Loucy (cell line): ENCODE measurements around the gene MVD.

ENCODE experiments used
- CTCF ChIP-seq: fragments of 200-600 bp; sonication (generic); conservative IDR thresholded peaks from 2 replicates; pipeline ENCODE4 v1.5.1; 2014; ENCODE audit warnings: mild to moderate bottlenecking, antibody characterized with exemption, low read length
- EZH2phosphoT487 ChIP-seq: fragments of 200-600 bp; IDR thresholded peaks from 2 replicates; pipeline ENCODE4 v1.6.1; 2018; ENCODE audit warnings: antibody characterized with exemption, mild to moderate bottlenecking, moderate library complexity, borderline replicate concordance

- no peak for TF ChIP-seq CTCF
- no peak for TF ChIP-seq EZH2phosphoT487
Measured at GRCh38 chr16:88700322-88700635, 37.4 kb upstream of the MVD start.
